HepG2 (cell line): ENCODE results near the gene CRYGA. TPM values are rescaled to one million over a fixed set of nuclear protein-coding genes. Genes with fewer than 3 reads are reported as not detected.

Experiments
- BCL3 ChIP-seq: sonication (generic); formaldehyde crosslinking; IDR thresholded peaks from 2 replicates; pipeline ENCODE4 v1.5.1; 2020; ENCODE audit warnings: mild to moderate bottlenecking, missing genetic modification reagents, moderate library complexity
- BRCA1 ChIP-seq: sonication (generic); formaldehyde crosslinking; IDR thresholded peaks from 2 replicates; pipeline ENCODE4 v1.4.0; 2020; ENCODE audit warnings: missing genetic modification reagents
- CBX1 ChIP-seq: IDR thresholded peaks from one replicate; pipeline ENCODE4 v1.6.1; 2016; ENCODE audit warnings: antibody characterized with exemption, low read depth
- DRAP1 ChIP-seq: IDR thresholded peaks from 2 replicates; pipeline ENCODE4 v1.6.1; 2016; ENCODE audit warnings: missing genetic modification reagents, missing compliant biosample characterization
- GTF2F1 ChIP-seq: fragments of 150-350 bp; IDR thresholded peaks from 2 replicates; pipeline ENCODE4 v1.6.1; 2014; ENCODE audit warnings: low read length
- HMGXB4 ChIP-seq, 2 experiments: sonication (generic) in 1 of 2; formaldehyde crosslinking in 1 of 2; IDR thresholded peaks; 2 replicates each; pipeline versions ENCODE4 v1.4.0 to v1.6.1; 2018 to 2020; ENCODE audit warnings: missing genetic modification reagents in 2 of 2, borderline replicate concordance in 1 of 2, low read depth in 1 of 2, mild to moderate bottlenecking in 1 of 2, missing biosample characterization in 1 of 2
- HNRNPL ChIP-seq: fragments of 200-400 bp; formaldehyde crosslinking; IDR thresholded peaks from 2 replicates; pipeline ENCODE4 v1.6.1; 2017; ENCODE audit warnings: mild to moderate bottlenecking, low read depth, low read length
- NAIF1 ChIP-seq: sonication (generic); formaldehyde crosslinking; IDR thresholded peaks from 2 replicates; pipeline ENCODE4 v1.5.0; 2020; ENCODE audit warnings: mild to moderate bottlenecking, missing genetic modification reagents, borderline replicate concordance
- NR0B2 ChIP-seq: sonication (generic); formaldehyde crosslinking; IDR thresholded peaks from 2 replicates; pipeline ENCODE4 v1.4.0; 2020; ENCODE audit warnings: mild to moderate bottlenecking, missing genetic modification reagents
- SMC3 ChIP-seq: IDR thresholded peaks from 2 replicates; pipeline ENCODE4 v1.6.1; 2011; ENCODE audit warnings: low read length, improper control_type of control experiment
- SNAPC4 ChIP-seq: sonication (generic); formaldehyde crosslinking; IDR thresholded peaks from 2 replicates; pipeline ENCODE4 v1.4.0; 2020; ENCODE audit warnings: mild to moderate bottlenecking, missing genetic modification reagents
- SOX6 ChIP-seq, 2 experiments: fragments of 450-650 bp in 1 of 2; sonication (generic) in 1 of 2; formaldehyde crosslinking in 1 of 2; IDR thresholded peaks; 2 replicates each; pipeline versions ENCODE4 v1.4.0 to v1.6.1; 2017 to 2020; ENCODE audit warnings: antibody characterized with exemption in 1 of 2, mild to moderate bottlenecking in 1 of 2, missing genetic modification reagents in 1 of 2
- TFDP2 ChIP-seq: sonication (generic); formaldehyde crosslinking; IDR thresholded peaks from 2 replicates; pipeline ENCODE4 v1.4.0; 2020; ENCODE audit warnings: missing genetic modification reagents
- TMF1 ChIP-seq: sonication (generic); formaldehyde crosslinking; IDR thresholded peaks from 2 replicates; pipeline ENCODE4 v1.8.1; 2022; ENCODE audit warnings: low read depth, missing genetic modification reagents
- WIZ ChIP-seq: sonication (generic); formaldehyde crosslinking; IDR thresholded peaks from 2 replicates; pipeline ENCODE4 v1.5.1; 2020; ENCODE audit warnings: mild to moderate bottlenecking, missing genetic modification reagents
- YY1 ChIP-seq: IDR thresholded peaks from 2 replicates; pipeline ENCODE4 v1.6.1; 2011; ENCODE audit warnings: low read length, low read depth, moderate library complexity, mild to moderate bottlenecking; ENCODE audit not compliant: insufficient read depth, insufficient replicate concordance
- ZNF225 ChIP-seq: sonication (generic); formaldehyde crosslinking; IDR thresholded peaks from 2 replicates; pipeline ENCODE4 v1.4.0; 2020; ENCODE audit warnings: mild to moderate bottlenecking, missing genetic modification reagents
- ZNF577 ChIP-seq: sonication (generic); formaldehyde crosslinking; IDR thresholded peaks from 2 replicates; pipeline ENCODE4 v1.4.0; 2020; ENCODE audit warnings: mild to moderate bottlenecking, low read depth, missing genetic modification reagents, borderline replicate concordance
- polyA plus RNA-seq, 8 experiments: library from polyadenylated mRNA; depleted of rRNA in 3 of 8; stranded (reverse) in 7 of 8; unstranded in 1 of 8; fragments of >200 nt; fragmentation: Illumina TruSeq in 4 of 8; extraction: Trizol in 4 of 8; gene quantifications; 2 replicates each; pipeline versions ENCODE4 v1.2.1 to v1.2.3, GENCODE V29; 2011 to 2016; ENCODE audit warnings: low read depth in 4 of 8, missing spikeins in 1 of 8, mixed read lengths in 1 of 8; ENCODE audit not compliant: insufficient read depth in 1 of 8
- total RNA-seq, 5 experiments: library from RNA; depleted of rRNA; stranded (reverse); fragments of >200 nt; fragmentation: Illumina TruSeq; extraction: Trizol; gene quantifications; 2 replicates each; pipeline ENCODE4 v1.2.3, GENCODE V29; 2016; ENCODE audit warnings: low read depth in 1 of 5

Gene CRYGA
- total and polyA plus RNA-seq, 2 of the 13 experiments (the other 11 are each of a cell fraction or from before 2014, with no cell fraction given), result not detected

GRCh38 chr2:208142925-208143799 lies 20.2 kb downstream of the CRYGA start (continued):
- no peak for TF ChIP-seq SOX6 (IDR thresholded peaks at IDR 0.05)
- TF ChIP-seq SOX6 (CRISPR knock-in tag; IDR thresholded peaks at IDR 0.05), result peak; percentile 99
- no peak for TF ChIP-seq NAIF1 (CRISPR knock-in tag)
- TF ChIP-seq DRAP1 (CRISPR knock-in tag), result peak; percentile 26; the same call in 1 of the 2 replicates
- TF ChIP-seq TFDP2 (CRISPR knock-in tag), result no peak
- no peak for TF ChIP-seq BRCA1 (CRISPR knock-in tag)
- no peak for TF ChIP-seq GTF2F1
- no peak for TF ChIP-seq WIZ (CRISPR knock-in tag)
- peak in 1 of 2 experiments; percentile 37; a peak in 1 of 4 replicates for TF ChIP-seq HMGXB4 (CRISPR knock-in tag; IDR thresholded peaks at IDR 0.05; ENCODE audit: borderline replicate concordance in 1 of 2, low read depth in 1 of 2)
- no peak for TF ChIP-seq ZNF577 (CRISPR knock-in tag)
- no peak for TF ChIP-seq CBX1
- no peak for TF ChIP-seq YY1
- no peak for TF ChIP-seq TMF1 (CRISPR knock-in tag)
- TF ChIP-seq BCL3 (CRISPR knock-in tag), result no peak
- TF ChIP-seq NR0B2 (CRISPR knock-in tag), result no peak
- no peak for TF ChIP-seq SNAPC4
- TF ChIP-seq HNRNPL, result no peak
- TF ChIP-seq SMC3, result no peak
- TF ChIP-seq ZNF225 (CRISPR knock-in tag), result no peak
